DMS153 treated with DMSO at 0.1 percent for 48 hours (cell line): ENCODE data around the gene TMEM254.
A peak's percentile ranks its signal among the peaks of the same experiment; 100 is the strongest.
"Not testable (repeated sequence)": the region's sequence is repeated elsewhere in the genome, so short reads cannot be mapped to it uniquely, and the experiment has no call there.

ENCODE experiments used
- DNase-seq: peaks from one replicate; lab custom pipeline; 2025; ENCODE audit not compliant: unreplicated experiment; lab: John Stamatoyannopoulos, UW

Gene TMEM254

GRCh38 chr10:80075781-80076180 is 2.7 kb upstream of the TMEM254 start:
- DNase-seq, result no peak

GRCh38 chr10:80077869-80078447 is 507 bp upstream of the TMEM254 start:
- peak; percentile 65 for DNase-seq

GRCh38 chr10:80079312-80079719 is 851 bp downstream of the TMEM254 start:
- DNase-seq, result no peak

- no peak for DNase-seq
Measured at GRCh38 chr10:80081026-80081425, 2.6 kb downstream of the TMEM254 start.

GRCh38 chr10:80081801-80082750 is 3.6 kb downstream of the TMEM254 start:
- no peak for DNase-seq

- DNase-seq, result peak; percentile 43
Measured at GRCh38 chr10:80090121-80090520, 11.7 kb downstream of the TMEM254 start.

- DNase-seq, result no peak
Measured at GRCh38 chr10:80094231-80094630, 15.8 kb downstream of the TMEM254 start.

GRCh38 chr10:80098272-80098671 is 19.8 kb downstream of the TMEM254 start:
- not testable (repeated sequence) for DNase-seq

- DNase-seq, result not testable (repeated sequence)
Measured at GRCh38 chr10:80099295-80099694, 20.8 kb downstream of the TMEM254 start.

- no peak for DNase-seq
Measured at GRCh38 chr10:80100116-80100515, 21.7 kb downstream of the TMEM254 start.

GRCh38 chr10:80100861-80101695 is 22.6 kb downstream of the TMEM254 start:
- DNase-seq, result no peak

- peak; percentile 28 for DNase-seq
Measured at GRCh38 chr10:80104066-80104926, 25.8 kb downstream of the TMEM254 start.

- DNase-seq, result no peak
Measured at GRCh38 chr10:80108576-80109239, 30.2 kb downstream of the TMEM254 start.

- no peak for DNase-seq
Measured at GRCh38 chr10:80110986-80111385, 32.5 kb downstream of the TMEM254 start.

GRCh38 chr10:80118669-80119068 is 40.2 kb downstream of the TMEM254 start:
- no peak for DNase-seq

- DNase-seq, result no peak
Measured at GRCh38 chr10:80122110-80122710, 43.7 kb downstream of the TMEM254 start.

GRCh38 chr10:80122746-80123145 is 44.3 kb downstream of the TMEM254 start:
- DNase-seq, result no peak

- no peak for DNase-seq
Measured at GRCh38 chr10:80126876-80127275, 48.4 kb downstream of the TMEM254 start.

GRCh38 chr10:80131499-80131901 is 53.0 kb downstream of the TMEM254 start:
- no peak for DNase-seq
